Activated T-cell treated with anti-CD3 and anti-CD28 coated beads, Interleukin-2, amount 50 U/mL, for 72 hours (primary cell): ENCODE data around the gene TNFSF11. TPM values are rescaled to one million over a fixed set of nuclear protein-coding genes. Genes with fewer than 3 reads are reported as not detected.

ENCODE experiments used
- ATAC-seq, 2 donors: fragments of 150-1000 bp; cut with Tn5 transposase; replicated peaks in 1 of 2; 2 replicates each; pipeline ENCODE4 v1.10.0; 2021; ENCODE audit warnings: moderate library complexity in 2 of 2, mild to moderate bottlenecking in 1 of 2
- DNase-seq, 2 donors: peaks; one replicate each; pipeline ENCODE4 v3.0.0; 2021 to 2022; ENCODE audit warnings: mixed read lengths in 1 of 2
- H3K27ac Mint-ChIP-seq: one replicate; pipeline ENCODE4 v1.8.0; 2022; ENCODE audit warnings: mild to moderate bottlenecking, moderate library complexity, mixed read lengths
- H3K27me3 Mint-ChIP-seq: one replicate; pipeline ENCODE4 v1.8.0; 2022; ENCODE audit warnings: low read depth, mixed read lengths
- H3K36me3 Mint-ChIP-seq, 2 donors: one replicate each; pipeline ENCODE4 v1.8.0; 2022; ENCODE audit warnings: mixed read lengths in 2 of 2, mild to moderate bottlenecking in 1 of 2; ENCODE audit not compliant: insufficient read depth in 2 of 2
- H3K4me1 Mint-ChIP-seq: one replicate; pipeline ENCODE4 v1.8.0; 2022; ENCODE audit warnings: low read depth, mixed read lengths
- H3K4me3 Mint-ChIP-seq, 2 donors: one replicate each; pipeline ENCODE4 v1.8.0; 2022; ENCODE audit warnings: mild to moderate bottlenecking in 2 of 2, mixed read lengths in 2 of 2, moderate library complexity in 2 of 2
- H3K9me3 Mint-ChIP-seq, 2 donors: one replicate each; pipeline ENCODE4 v1.8.0; 2022; ENCODE audit warnings: mixed read lengths in 2 of 2
- total RNA-seq, 2 donors: library from RNA; stranded (reverse); gene quantifications; one replicate each; pipeline ENCODE4 v1.2.3, GENCODE V29; 2022

Gene TNFSF11
- total RNA-seq, 2 donors from 2014 or later: 1.6 to 2.2 TPM

DNA sequence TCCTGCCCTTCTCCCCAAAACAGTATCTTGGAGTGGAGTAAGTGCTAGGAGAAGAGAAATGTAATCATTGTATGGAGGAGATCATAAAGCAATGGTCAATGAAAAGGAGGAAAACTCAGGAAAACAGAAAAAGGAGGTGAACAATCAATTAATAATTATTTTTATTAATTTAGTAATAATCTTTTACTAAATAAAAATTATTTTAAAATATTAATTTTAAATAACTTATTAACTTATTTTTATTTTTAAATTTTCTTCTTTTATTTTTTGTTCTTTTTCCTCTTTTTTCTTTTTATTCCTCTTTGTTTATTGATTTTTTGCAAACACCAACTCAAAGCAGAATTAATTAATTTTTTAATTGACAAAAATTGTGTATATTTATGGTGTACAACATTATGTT is 80.3 kb downstream of the TNFSF11 start:
- H3K27ac Mint-ChIP-seq: peak overlapping the region; percentile 15
- no peak for DNase-seq
- no peak for ATAC-seq
- no peaks in the 10 kb centered on the region for H3K36me3 Mint-ChIP-seq
- no peak overlapping the region for H3K4me3 Mint-ChIP-seq
- peaks cover 74% of the 10 kb centered on the region for H3K27me3 Mint-ChIP-seq
- H3K4me1 Mint-ChIP-seq: no peaks in the 10 kb centered on the region
- no peaks in the 10 kb centered on the region for H3K9me3 Mint-ChIP-seq

DNA sequence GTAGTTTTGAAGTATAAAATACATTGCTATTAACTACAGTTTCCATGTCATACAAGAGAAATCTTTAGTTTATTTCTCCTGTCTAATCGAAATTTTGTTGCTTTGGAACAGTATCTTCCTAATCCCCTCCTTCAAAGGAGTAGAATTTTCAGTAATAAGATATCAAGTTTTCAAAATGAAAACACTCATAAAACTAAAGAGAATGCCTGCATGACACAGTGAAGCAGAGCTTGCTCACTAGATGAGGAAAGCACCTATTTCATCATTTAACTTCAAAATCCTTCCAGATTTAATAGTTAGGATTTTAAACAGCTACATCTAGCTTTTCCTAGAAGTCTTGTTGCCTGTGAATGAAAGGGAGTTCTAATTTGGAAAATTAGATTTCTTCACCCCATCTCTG is 80.8 kb downstream of the TNFSF11 start:
- Mint-ChIP-seq H3K4me3 (no peak overlapping the region), H3K36me3 (no peaks in the 10 kb centered on the region), H3K9me3 (no peaks in the 10 kb centered on the region), H3K4me1 (no peaks in the 10 kb centered on the region), H3K27me3 (peaks cover 79% of the 10 kb centered on the region), H3K27ac (no peak overlapping the region)
- DNase-seq (no peak), ATAC-seq (no peak)

- no peak for ATAC-seq
Observed at GRCh38 chr13:42656161-42656560, 82.2 kb downstream of the TNFSF11 start.

DNA sequence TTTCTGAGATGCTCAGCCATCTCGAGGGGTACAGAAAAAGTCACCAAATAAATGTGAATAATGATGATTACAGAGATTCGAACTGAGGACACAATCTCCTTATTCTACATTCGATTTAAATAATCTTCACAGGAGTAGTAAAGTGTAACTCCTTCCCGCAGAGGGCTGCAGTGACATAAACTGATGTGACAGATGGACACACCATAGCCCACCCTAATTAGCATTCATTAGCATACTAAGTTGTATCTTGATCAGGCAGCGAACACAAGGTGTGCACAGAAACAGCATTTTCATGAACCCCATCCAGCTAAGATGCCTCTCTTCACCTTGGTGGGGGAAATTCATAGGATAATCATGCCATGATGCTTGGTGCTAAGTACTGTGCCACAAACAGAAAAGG is 83.0 kb downstream of the TNFSF11 start:
- H3K4me3 Mint-ChIP-seq: no peak overlapping the region
- H3K9me3 Mint-ChIP-seq: no peaks in the 10 kb centered on the region
- no peaks in the 10 kb centered on the region for H3K36me3 Mint-ChIP-seq
- ATAC-seq: no peak
- H3K27me3 Mint-ChIP-seq: peaks cover 76% of the 10 kb centered on the region
- H3K4me1 Mint-ChIP-seq: no peaks in the 10 kb centered on the region
- DNase-seq: no peak
- no peak overlapping the region for H3K27ac Mint-ChIP-seq

More at GRCh38 chr13:42656161-42656560, 82.2 kb downstream of the TNFSF11 start:
- H3K27ac Mint-ChIP-seq: no peak overlapping the region
- H3K27me3 Mint-ChIP-seq: peaks cover 80% of the 10 kb centered on the region
- no peaks in the 10 kb centered on the region for H3K36me3 Mint-ChIP-seq
- DNase-seq: no peak
- no peaks in the 10 kb centered on the region for H3K9me3 Mint-ChIP-seq
- no peak overlapping the region for H3K4me3 Mint-ChIP-seq
- no peaks in the 10 kb centered on the region for H3K4me1 Mint-ChIP-seq

Other genes with a start within 250 kb of the TNFSF11 start
- gene FAM216B, start 207.4 kb downstream of the TNFSF11 start, total RNA-seq: not detected